ENCODE results near the gene PUM1. TPM values are rescaled to one million over a fixed set of nuclear protein-coding genes. Genes with fewer than 3 reads are reported as not detected.

The PUM1 gene
- total RNA-seq, 1 donor from 2014 or later = 121 TPM

DNA sequence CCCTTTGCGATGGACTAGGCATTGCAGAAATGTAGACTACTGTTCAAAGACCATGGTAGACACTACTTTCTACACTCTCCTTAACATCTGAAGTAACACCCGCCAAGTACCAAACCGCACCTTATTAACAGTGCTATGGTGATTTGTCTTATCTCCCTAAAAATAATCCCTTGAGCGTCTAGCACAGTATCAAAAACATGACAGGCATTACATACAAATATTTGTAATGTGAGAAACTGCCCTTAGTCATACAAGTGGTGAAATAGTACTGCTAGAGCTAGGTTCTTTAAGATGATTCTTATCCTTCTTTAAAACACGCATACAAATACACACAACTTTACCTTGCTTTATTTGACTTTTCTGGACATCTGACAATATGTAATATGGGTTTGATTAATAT lies 27.2 kb downstream of the PUM1 start:
- Histone ChIP-seq H3K36me3 (peaks cover 19% of the 10 kb centered on the region), H3K4me3 (no peak overlapping the region), H3K4me1 (peaks cover 33% of the 10 kb centered on the region), H3K27me3 (ENCODE audit: low read depth) (no peaks in the 10 kb centered on the region), H3K9me3 (no peaks in the 10 kb centered on the region), H3K27ac (no peak overlapping the region)
- intact Hi-C loops (cut with DNase I) = no loop called here
- ATAC-seq = peak in 1 of 2 donors; percentile 47
- no peak for TF ChIP-seq CTCF (IDR thresholded peaks at IDR 0.05)
- no peak for DNase-seq

DNA sequence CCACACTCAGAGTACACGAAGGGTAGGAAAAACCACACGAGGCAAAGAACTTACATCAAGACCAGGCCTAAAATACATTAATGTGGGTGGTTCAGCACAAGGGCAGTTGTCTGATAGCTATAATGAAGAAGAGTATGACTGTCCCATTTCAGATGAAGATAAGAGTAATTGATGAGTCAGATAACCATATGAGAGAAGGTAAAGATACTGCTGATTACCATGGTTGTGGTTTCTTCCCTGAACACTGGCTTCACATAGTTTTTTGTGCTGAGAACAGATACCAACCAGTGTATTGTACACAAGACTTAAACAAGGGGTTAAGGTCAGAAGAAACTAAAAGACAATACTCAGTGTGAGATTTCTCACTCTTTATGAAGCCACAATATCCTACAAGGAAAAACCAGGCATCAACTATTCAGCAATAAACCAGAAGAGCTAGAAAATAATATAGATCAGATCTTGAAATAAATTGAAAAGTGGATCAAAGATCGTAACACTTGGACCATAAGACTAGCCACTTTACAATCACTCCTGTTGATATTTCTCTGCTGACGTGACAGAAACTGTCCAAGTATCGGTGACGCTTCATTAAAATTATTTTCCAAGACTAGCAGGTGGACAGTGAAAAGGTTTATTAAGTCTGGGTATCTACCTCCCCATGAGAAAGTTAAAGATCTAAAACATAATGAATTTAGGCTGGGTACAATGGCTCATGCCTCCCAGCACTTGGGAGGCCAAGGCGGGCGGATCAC lies 28.6 kb downstream of the PUM1 start:
- no peak for DNase-seq
- Histone ChIP-seq H3K4me3 (no peak overlapping the region), H3K36me3 (peaks cover 17% of the 10 kb centered on the region), H3K4me1 (peaks cover 43% of the 10 kb centered on the region), H3K27me3 (ENCODE audit: low read depth) (no peaks in the 10 kb centered on the region), H3K27ac (no peak overlapping the region), H3K9me3 (no peaks in the 10 kb centered on the region)
- no peak for TF ChIP-seq CTCF (IDR thresholded peaks at IDR 0.05)
- no peak for ATAC-seq
- intact Hi-C loops (cut with DNase I) = no loop called here

GRCh38 chr1:31033598-31033997 lies 31.9 kb downstream of the PUM1 start:
- Histone ChIP-seq H3K27ac (no peak overlapping the region), H3K9me3 (no peaks in the 10 kb centered on the region), H3K4me1 (peaks cover 39% of the 10 kb centered on the region), H3K4me3 (no peak overlapping the region), H3K27me3 (ENCODE audit: low read depth) (no peaks in the 10 kb centered on the region), H3K36me3 (peaks cover 12% of the 10 kb centered on the region)
- intact Hi-C loops (cut with DNase I) = no loop called here
- TF ChIP-seq CTCF (IDR thresholded peaks at IDR 0.05) = no peak
- DNase-seq = no peak
- ATAC-seq = peak; percentile 45 to 48

DNA sequence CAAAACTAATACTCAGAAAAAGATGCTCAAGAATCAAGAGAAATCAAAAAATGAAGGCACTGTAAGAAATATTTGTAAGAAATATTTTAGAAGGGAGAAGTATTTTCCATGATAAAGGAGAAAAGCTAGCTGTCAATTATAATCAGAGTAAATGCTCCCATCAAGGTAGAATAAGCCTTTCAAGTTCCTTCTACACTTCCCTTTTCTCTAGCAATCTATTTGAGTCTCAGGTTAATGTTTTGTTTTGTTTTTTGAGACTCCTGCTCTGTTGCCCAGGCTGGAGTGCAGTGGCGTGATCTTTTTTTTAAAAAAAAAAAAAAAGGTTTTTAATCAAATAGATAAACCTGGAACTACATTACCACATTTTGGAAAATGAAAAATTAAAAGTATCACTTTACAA lies 33.3 kb downstream of the PUM1 start:
- no peaks in the 10 kb centered on the region for H3K27me3 ChIP-seq (ENCODE audit: low read depth)
- peaks cover 52% of the 10 kb centered on the region for H3K4me1 ChIP-seq
- H3K36me3 ChIP-seq = peaks cover 12% of the 10 kb centered on the region
- DNase-seq = no peak
- intact Hi-C loops (cut with DNase I) = no loop called here
- TF ChIP-seq CTCF (IDR thresholded peaks at IDR 0.05) = no peak
- H3K27ac ChIP-seq = no peak overlapping the region
- no peak for ATAC-seq
- no peaks in the 10 kb centered on the region for H3K9me3 ChIP-seq
- no peak overlapping the region for H3K4me3 ChIP-seq

GRCh38 chr1:31031330-31032143 lies 34.0 kb downstream of the PUM1 start:
- Histone ChIP-seq H3K27ac (no peak overlapping the region), H3K4me1 (peaks cover 58% of the 10 kb centered on the region), H3K9me3 (no peaks in the 10 kb centered on the region), H3K27me3 (ENCODE audit: low read depth) (no peaks in the 10 kb centered on the region), H3K4me3 (no peak overlapping the region), H3K36me3 (peaks cover 7% of the 10 kb centered on the region)
- ATAC-seq (no peak), DNase-seq (no peak)
- no peak for TF ChIP-seq CTCF (IDR thresholded peaks at IDR 0.05)
- intact Hi-C loops (cut with DNase I) = no loop called here
